Endodermal cell (in vitro differentiated cells): Measurements from ENCODE around the gene ATG10. TPM values are rescaled to one million over a fixed set of nuclear protein-coding genes. Genes with fewer than 3 reads are reported as not detected.

Experiments
- DNase-seq: peaks from one replicate; pipeline ENCODE4 v3.0.0-alpha.2; 2017
- H3K27ac ChIP-seq: 2 replicates; pipeline ENCODE4 v1.5.1; 2013; ENCODE audit warnings: mild to moderate bottlenecking, low read depth, low read length, moderate library complexity
- H3K27me3 ChIP-seq: 2 replicates; pipeline ENCODE4 v1.6.1; 2013; ENCODE audit warnings: mild to moderate bottlenecking, low read length, moderate library complexity; ENCODE audit not compliant: insufficient read depth, control insufficient read depth, poor library complexity, severe bottlenecking
- H3K36me3 ChIP-seq: 2 replicates; pipeline ENCODE4 v1.7.0; 2013; ENCODE audit warnings: mild to moderate bottlenecking, low read length, moderate library complexity; ENCODE audit not compliant: control insufficient read depth, insufficient read depth
- H3K4me1 ChIP-seq: one replicate; pipeline ENCODE4 v1.7.0; 2013; ENCODE audit warnings: low read length; ENCODE audit not compliant: control insufficient read depth, insufficient read depth
- H3K4me3 ChIP-seq: 2 replicates; pipeline ENCODE4 v1.5.1; 2013; ENCODE audit warnings: mild to moderate bottlenecking, low read length, moderate library complexity
- H3K9ac ChIP-seq: 2 replicates; pipeline ENCODE4 v1.6.1; 2013; ENCODE audit warnings: mild to moderate bottlenecking, low read length, moderate library complexity; ENCODE audit not compliant: poor library complexity, severe bottlenecking; ENCODE audit errors: extremely low read depth
- H3K9me3 ChIP-seq: 2 replicates; pipeline ENCODE4 v1.6.1; 2013; ENCODE audit warnings: mild to moderate bottlenecking, low read length, moderate library complexity; ENCODE audit not compliant: control insufficient read depth
- H3K27ac Mint-ChIP-seq: 2 replicates; pipeline ENCODE4 v1.8.0; 2020; ENCODE audit warnings: mixed read lengths
- H3K27me3 Mint-ChIP-seq: 2 replicates; pipeline ENCODE4 v1.8.0; 2021; ENCODE audit warnings: mild to moderate bottlenecking, mixed read lengths; ENCODE audit not compliant: insufficient read depth
- H3K36me3 Mint-ChIP-seq: 2 replicates; pipeline ENCODE4 v1.8.0; 2020; ENCODE audit warnings: low read depth, mixed read lengths
- H3K4me1 Mint-ChIP-seq: 2 replicates; pipeline ENCODE4 v1.8.0; 2020; ENCODE audit warnings: mixed read lengths
- H3K4me3 Mint-ChIP-seq: 2 replicates; pipeline ENCODE4 v1.8.0; 2020; ENCODE audit warnings: mild to moderate bottlenecking, moderate library complexity, mixed read lengths
- H3K9me3 Mint-ChIP-seq: 2 replicates; pipeline ENCODE4 v1.8.0; 2020; ENCODE audit warnings: mild to moderate bottlenecking, mixed read lengths
- WGBS, 2 experiments: methylation state at CpG; one replicate each; pipeline versions ENCODE4 v1.1.5 to v1.1.7; 2013; ENCODE audit warnings: missing lambda C conversion rate in 2 of 2, mixed read lengths in 1 of 2; ENCODE audit not compliant: insufficient coverage in 1 of 2, insufficient read length in 1 of 2; 5-methylcytosine and 5-hydroxymethylcytosine counted together
- total RNA-seq, 2 donors: library from RNA; stranded (reverse); fragmentation: NEBNext Ultra II Directional in 1 of 2; extraction: Animal tissue kit (Norgen Biotek cat#: 25700) in 1 of 2; gene quantifications; 2 replicates in 1 of 2; 3 replicates in 1 of 2; pipeline ENCODE4 v1.2.1, GENCODE V29; 2021
- TF ChIP-seq, protein P1 (sequence below): fragments of 200-600 bp; sonication (generic); conservative IDR thresholded peaks from 2 replicates; pipeline ENCODE4 v1.5.0; 2021; ENCODE audit warnings: antibody characterized with exemption, mild to moderate bottlenecking

ATG10 gene
- total RNA-seq, 2 donors from 2014 or later = 17.9 to 22.6 TPM

- 89 to 100% methylated on average over 1 of the region's 1 CpG for WGBS, 2 experiments
Measured at GRCh38 chr5:82197550-82197949, 225.7 kb downstream of the ATG10 start.

DNA sequence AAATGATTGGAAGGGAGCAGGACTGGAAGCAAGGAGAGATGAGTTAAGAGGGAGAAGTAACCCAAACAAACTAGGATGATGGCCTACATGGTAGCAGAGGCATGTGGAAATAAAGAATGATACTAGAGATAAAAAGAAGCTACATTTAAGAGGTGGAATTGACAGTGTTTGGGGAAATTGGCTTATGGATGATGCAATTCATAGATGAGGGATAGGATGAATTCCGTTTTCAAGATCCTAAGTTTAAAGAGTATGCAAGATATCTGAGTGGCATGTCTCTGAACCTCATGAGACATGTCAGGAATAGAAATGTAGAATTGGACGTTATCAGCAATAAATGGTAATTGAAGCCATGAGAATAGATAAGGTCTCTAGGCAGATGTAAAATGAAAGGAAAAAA is 232.7 kb downstream of the ATG10 start:
- H3K4me1 Mint-ChIP-seq = no peaks in the 10 kb centered on the region
- DNase-seq = no peak
- Histone ChIP-seq H3K4me3 (no peak overlapping the region), H3K27me3 (no peaks in the 10 kb centered on the region), H3K27ac (no peak overlapping the region), H3K36me3 (no peaks in the 10 kb centered on the region), H3K9ac (no peak overlapping the region), H3K4me1 (no peaks in the 10 kb centered on the region), H3K9me3 (no peaks in the 10 kb centered on the region)
- no peak overlapping the region for H3K4me3 Mint-ChIP-seq
- TF ChIP-seq, protein P1, sequence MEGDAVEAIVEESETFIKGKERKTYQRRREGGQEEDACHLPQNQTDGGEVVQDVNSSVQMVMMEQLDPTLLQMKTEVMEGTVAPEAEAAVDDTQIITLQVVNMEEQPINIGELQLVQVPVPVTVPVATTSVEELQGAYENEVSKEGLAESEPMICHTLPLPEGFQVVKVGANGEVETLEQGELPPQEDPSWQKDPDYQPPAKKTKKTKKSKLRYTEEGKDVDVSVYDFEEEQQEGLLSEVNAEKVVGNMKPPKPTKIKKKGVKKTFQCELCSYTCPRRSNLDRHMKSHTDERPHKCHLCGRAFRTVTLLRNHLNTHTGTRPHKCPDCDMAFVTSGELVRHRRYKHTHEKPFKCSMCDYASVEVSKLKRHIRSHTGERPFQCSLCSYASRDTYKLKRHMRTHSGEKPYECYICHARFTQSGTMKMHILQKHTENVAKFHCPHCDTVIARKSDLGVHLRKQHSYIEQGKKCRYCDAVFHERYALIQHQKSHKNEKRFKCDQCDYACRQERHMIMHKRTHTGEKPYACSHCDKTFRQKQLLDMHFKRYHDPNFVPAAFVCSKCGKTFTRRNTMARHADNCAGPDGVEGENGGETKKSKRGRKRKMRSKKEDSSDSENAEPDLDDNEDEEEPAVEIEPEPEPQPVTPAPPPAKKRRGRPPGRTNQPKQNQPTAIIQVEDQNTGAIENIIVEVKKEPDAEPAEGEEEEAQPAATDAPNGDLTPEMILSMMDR = no peak
- no peaks in the 10 kb centered on the region for H3K36me3 Mint-ChIP-seq
- H3K27ac Mint-ChIP-seq = no peak overlapping the region
- no peaks in the 10 kb centered on the region for H3K9me3 Mint-ChIP-seq
- WGBS, 2 experiments = 86 to 95% methylated on average over 2 of the region's 2 CpGs
- H3K27me3 Mint-ChIP-seq = no peaks in the 10 kb centered on the region

More at GRCh38 chr5:82197550-82197949, 225.7 kb downstream of the ATG10 start:
- Histone ChIP-seq H3K9ac (no peak overlapping the region), H3K4me3 (no peak overlapping the region), H3K36me3 (no peaks in the 10 kb centered on the region), H3K9me3 (no peaks in the 10 kb centered on the region), H3K4me1 (no peaks in the 10 kb centered on the region), H3K27ac (no peak overlapping the region), H3K27me3 (no peaks in the 10 kb centered on the region)
- Mint-ChIP-seq H3K27me3 (no peaks in the 10 kb centered on the region), H3K4me3 (no peak overlapping the region), H3K9me3 (no peaks in the 10 kb centered on the region), H3K27ac (no peak overlapping the region), H3K36me3 (no peaks in the 10 kb centered on the region), H3K4me1 (no peaks in the 10 kb centered on the region)
- TF ChIP-seq, protein P1 = no peak
- no peak for DNase-seq

DNA sequence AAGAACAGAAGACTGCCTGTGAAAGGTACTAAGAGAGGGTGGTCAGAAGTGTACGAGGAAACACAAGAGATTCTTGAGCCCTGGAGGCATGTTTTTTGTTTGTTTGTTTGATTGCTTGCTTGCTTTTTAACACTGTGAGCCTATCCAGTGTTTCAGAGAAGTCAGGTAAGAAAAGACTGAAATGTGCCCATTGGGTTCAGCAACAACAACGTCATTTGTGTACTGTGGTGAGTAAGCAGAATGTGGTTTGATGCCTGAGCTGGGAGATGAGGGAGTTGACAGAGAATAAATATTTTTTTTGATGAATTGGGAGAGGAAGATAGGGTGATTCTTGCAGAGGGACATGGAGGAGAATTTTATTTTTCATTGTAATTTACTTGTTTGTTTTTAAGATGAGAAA is 233.2 kb downstream of the ATG10 start:
- Histone ChIP-seq H3K27me3 (no peaks in the 10 kb centered on the region), H3K36me3 (no peaks in the 10 kb centered on the region), H3K4me3 (no peak overlapping the region), H3K9me3 (no peaks in the 10 kb centered on the region), H3K9ac (no peak overlapping the region), H3K27ac (no peak overlapping the region), H3K4me1 (no peaks in the 10 kb centered on the region)
- TF ChIP-seq, protein P1 = no peak
- 90 to 93% methylated on average over 2 of the region's 2 CpGs for WGBS, 2 experiments
- H3K4me1 Mint-ChIP-seq = no peaks in the 10 kb centered on the region
- DNase-seq = no peak
- no peaks in the 10 kb centered on the region for H3K36me3 Mint-ChIP-seq
- no peaks in the 10 kb centered on the region for H3K9me3 Mint-ChIP-seq
- no peak overlapping the region for H3K4me3 Mint-ChIP-seq
- H3K27ac Mint-ChIP-seq = no peak overlapping the region
- H3K27me3 Mint-ChIP-seq = no peaks in the 10 kb centered on the region
